Activated T-cell treated with anti-CD3 and anti-CD28 coated beads for 1 hour (primary cell): ENCODE measurements around the gene ABLIM2.
"Not testable (repeated sequence)": the region's sequence is repeated elsewhere in the genome, so short reads cannot be mapped to it uniquely, and the experiment has no call there.

Experiments used
- DNase-seq: peaks from one replicate; pipeline ENCODE4 v3.0.0-alpha.2; 2020; ENCODE audit warnings: low read depth

The ABLIM2 gene

GRCh38 chr4:7938609-7939376 lies 219.8 kb downstream of the ABLIM2 start:
- DNase-seq, result peak; percentile 5

- no peak for DNase-seq
Observed at GRCh38 chr4:7938266-7938608, 220.4 kb downstream of the ABLIM2 start.

- no peak for DNase-seq
Observed at GRCh38 chr4:7937006-7937405, 221.6 kb downstream of the ABLIM2 start.

GRCh38 chr4:7933651-7934510 lies 224.7 kb downstream of the ABLIM2 start:
- no peak for DNase-seq

- DNase-seq, result no peak
Observed at GRCh38 chr4:7932287-7932686, 226.3 kb downstream of the ABLIM2 start.

GRCh38 chr4:7929118-7929951 lies 229.3 kb downstream of the ABLIM2 start:
- DNase-seq, result no peak

- no peak for DNase-seq
Observed at GRCh38 chr4:7928711-7929110, 229.9 kb downstream of the ABLIM2 start.

- no peak for DNase-seq
Observed at GRCh38 chr4:7926822-7927221, 231.8 kb downstream of the ABLIM2 start.

- DNase-seq, result no peak
Observed at GRCh38 chr4:7924570-7924969, 234.0 kb downstream of the ABLIM2 start.

- no peak for DNase-seq
Observed at GRCh38 chr4:7924163-7924562, 234.4 kb downstream of the ABLIM2 start.

- DNase-seq, result no peak
Observed at GRCh38 chr4:7922466-7922865, 236.1 kb downstream of the ABLIM2 start.

GRCh38 chr4:7918981-7919380 lies 239.6 kb downstream of the ABLIM2 start:
- no peak for DNase-seq

- not testable (repeated sequence) for DNase-seq
Observed at GRCh38 chr4:7918187-7918586, 240.4 kb downstream of the ABLIM2 start.

- no peak for DNase-seq
Observed at GRCh38 chr4:7917669-7918068, 240.9 kb downstream of the ABLIM2 start.

- DNase-seq, result no peak
Observed at GRCh38 chr4:7915875-7916242, 242.8 kb downstream of the ABLIM2 start.
